LNCAP (cell line): Measurements from ENCODE around the gene MDGA2.

Experiments
- TF ChIP-seq, protein P1 (sequence below): fragments of 450-650 bp; IDR thresholded peaks from 2 replicates; pipeline ENCODE4 v1.5.1; 2017; ENCODE audit warnings: mild to moderate bottlenecking

The MDGA2 gene

DNA sequence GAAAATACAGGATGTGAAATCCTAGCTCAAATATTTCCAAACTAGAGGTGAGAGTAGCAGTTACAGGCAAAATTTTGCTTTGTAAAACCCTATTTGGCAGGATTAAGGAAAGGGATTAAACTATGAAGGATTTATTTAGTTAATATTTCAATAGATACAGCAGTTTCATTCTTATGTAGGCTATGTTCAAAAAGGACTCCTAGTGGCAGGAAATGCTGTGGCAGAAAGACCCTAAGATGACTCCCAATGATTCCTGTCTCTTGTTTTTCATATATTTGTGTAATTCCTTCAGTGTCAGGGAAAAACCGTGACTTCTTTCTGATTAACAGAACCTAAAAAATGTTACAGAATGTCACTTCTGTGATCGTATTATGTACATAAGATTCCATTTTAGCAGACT lies 724.3 kb downstream of the MDGA2 start:
- TF ChIP-seq, protein P1, sequence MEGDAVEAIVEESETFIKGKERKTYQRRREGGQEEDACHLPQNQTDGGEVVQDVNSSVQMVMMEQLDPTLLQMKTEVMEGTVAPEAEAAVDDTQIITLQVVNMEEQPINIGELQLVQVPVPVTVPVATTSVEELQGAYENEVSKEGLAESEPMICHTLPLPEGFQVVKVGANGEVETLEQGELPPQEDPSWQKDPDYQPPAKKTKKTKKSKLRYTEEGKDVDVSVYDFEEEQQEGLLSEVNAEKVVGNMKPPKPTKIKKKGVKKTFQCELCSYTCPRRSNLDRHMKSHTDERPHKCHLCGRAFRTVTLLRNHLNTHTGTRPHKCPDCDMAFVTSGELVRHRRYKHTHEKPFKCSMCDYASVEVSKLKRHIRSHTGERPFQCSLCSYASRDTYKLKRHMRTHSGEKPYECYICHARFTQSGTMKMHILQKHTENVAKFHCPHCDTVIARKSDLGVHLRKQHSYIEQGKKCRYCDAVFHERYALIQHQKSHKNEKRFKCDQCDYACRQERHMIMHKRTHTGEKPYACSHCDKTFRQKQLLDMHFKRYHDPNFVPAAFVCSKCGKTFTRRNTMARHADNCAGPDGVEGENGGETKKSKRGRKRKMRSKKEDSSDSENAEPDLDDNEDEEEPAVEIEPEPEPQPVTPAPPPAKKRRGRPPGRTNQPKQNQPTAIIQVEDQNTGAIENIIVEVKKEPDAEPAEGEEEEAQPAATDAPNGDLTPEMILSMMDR, result no peak

DNA sequence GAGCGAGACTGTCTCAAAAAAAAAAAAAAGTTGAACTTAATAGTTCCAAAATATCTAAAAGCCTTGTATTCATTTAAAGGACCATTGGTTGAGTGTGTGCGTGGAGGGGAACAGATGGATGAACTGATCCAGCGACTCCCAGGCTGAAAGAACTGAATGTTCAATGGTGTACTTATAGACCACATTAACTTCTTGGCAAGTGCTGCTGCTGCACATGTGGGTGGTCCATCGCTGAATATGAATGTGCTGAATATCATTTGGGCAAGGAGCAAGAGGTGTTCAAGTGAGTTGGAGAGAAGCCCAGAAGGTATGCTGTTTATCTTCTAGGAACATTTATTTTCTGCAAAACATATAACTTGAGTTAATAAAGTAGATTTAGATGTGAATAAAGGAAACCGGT lies 734.8 kb downstream of the MDGA2 start:
- TF ChIP-seq, protein P1, result no peak

DNA sequence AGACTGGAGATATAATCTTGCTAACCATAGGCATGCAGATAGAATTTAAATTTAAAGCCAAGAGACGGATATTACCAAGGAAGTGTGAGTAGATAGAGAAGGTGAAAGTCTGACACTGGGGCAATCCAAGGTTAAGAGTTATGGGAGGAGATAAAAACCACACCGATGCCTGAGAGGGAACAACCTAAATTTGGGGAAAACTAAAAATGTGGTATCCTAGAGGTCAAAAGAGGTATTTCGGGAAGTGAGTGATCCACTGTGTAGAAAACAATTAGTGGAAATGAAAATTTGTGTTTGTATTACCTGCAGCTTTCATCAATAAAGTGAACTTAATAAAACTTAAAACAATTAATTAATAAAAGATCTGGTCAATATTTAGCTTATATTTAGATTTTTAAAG lies 754.9 kb downstream of the MDGA2 start:
- TF ChIP-seq, protein P1, result no peak

DNA sequence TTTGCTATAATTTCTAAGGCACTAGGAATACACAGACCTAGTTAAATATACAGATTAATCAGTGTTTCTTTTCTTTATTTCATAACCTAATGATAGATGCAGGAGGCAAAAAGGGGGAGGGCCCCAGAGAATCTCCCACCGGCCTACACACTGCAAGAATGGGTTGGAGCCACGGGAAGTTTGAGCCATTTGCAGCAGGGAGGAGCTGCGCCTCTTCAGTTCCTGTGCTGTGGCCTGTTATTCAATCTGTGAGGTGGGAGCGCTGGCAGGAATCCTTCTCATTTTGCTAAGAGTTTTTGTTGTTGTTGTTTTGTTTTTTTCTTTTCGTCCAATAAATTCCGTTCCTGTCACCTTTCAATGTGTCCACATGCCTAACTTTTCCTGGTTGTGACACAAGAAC lies 772.6 kb downstream of the MDGA2 start:
- TF ChIP-seq, protein P1, result no peak

DNA sequence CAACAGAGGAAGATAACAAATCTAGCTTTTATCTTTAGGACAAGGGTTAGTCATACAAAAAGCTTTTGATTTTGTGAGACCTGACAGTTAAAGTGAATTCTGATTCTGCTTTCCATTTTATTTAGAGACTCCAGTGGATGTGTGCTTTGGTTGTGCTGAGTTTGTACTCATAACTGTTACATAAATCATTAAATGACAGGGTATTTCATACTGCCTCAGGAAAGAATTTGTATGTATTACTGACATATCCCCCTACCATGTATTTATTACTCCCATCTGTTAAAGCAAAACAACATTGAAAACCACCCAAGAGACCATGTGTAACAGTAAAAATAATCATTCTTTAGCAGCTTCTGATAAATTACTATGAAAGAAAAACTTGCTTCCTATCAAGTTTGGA lies 780.9 kb downstream of the MDGA2 start:
- TF ChIP-seq, protein P1, result no peak

DNA sequence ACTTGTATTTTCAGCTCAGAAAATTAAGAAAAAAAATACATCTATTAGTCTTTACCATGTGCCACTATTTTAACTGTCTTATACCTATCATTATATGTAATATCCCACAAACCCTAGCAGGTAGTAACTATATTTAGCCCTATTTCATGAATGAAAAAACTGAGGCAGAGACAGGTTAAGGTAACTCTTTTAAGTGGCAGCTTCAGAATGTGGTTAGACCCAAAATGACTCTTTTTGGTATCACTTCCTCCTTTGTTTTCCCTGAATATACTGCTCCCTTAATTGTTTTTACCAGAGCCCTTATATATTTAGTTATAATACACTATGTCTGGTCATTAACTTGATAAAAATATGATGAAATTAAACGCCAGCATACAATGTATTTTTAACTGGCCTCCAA lies 788.3 kb downstream of the MDGA2 start:
- TF ChIP-seq, protein P1, result no peak

DNA sequence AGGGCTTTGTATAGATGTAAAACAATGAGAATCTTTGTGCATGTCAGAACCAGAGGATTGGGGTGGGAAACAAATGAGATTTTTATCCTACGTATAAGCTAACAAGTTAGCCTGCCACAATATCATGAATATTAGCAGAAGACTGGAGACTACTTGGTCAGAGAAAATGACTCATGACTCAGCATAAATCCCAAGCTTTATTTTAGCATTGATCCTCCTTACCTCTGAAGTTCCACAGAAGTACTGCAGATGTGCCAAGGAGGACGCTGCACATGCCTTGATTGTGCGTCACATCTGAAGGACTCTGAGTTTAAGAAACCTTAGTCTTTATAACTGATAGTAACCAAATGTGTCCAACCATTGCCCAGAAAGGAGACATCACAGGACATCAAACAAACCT lies 789.8 kb downstream of the MDGA2 start:
- TF ChIP-seq, protein P1, result no peak

DNA sequence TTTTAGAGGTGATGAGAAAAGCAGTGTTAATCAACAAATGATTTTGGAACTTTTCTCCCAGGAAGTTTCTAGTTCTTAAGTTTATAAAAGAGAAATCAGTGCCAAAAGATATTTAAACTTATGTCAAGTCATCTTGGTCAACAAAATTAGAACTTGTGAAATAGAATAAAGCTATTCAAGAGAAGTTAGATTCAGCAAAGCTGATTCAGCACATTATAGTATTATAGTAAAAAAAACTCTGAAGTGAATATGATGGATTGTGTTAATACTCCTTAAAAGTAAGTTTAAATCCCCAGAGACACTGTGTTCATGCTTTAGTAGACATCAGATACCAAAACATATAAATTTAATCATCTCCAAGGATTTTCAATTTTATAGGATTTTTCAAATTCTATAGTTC lies 813.7 kb downstream of the MDGA2 start:
- TF ChIP-seq, protein P1, result no peak
